GM13977 (cell line): ENCODE measurements around the gene SLC8A2.

Experiments used
- DNase-seq: peaks from one replicate; pipeline ENCODE4 v3.0.0; 2012; ENCODE audit warnings: low spot score
- CTCF ChIP-seq: IDR thresholded peaks from 2 replicates; pipeline ENCODE4 v1.5.1; 2012; ENCODE audit warnings: mild to moderate bottlenecking, control low read depth; ENCODE audit not compliant: insufficient read depth; ENCODE audit errors: extremely low read depth, missing control alignments
- in situ Hi-C: fragments of 300-500 bp; cut with MboI; formaldehyde crosslinking; loops from one replicate; pipeline ENCODE4 v1.12.0; 2022; ENCODE audit warnings: low sequenced_read_pairs, low pct_unique_long_range_greater_than_20kb, mixed read lengths, inconsistent platforms; ENCODE audit not compliant: unreplicated experiment

Gene SLC8A2

GRCh38 chr19:47510516-47511127, 38.9 kb upstream of the SLC8A2 start:
- in situ Hi-C loops, result no loop called here
- no peak for DNase-seq

GRCh38 chr19:47509973-47510372, 38.3 kb upstream of the SLC8A2 start:
- no peak for DNase-seq
- in situ Hi-C loops, result no loop called here
- no peak for TF ChIP-seq CTCF

More at GRCh38 chr19:47510516-47511127, 38.9 kb upstream of the SLC8A2 start:
- TF ChIP-seq CTCF, result no peak

GRCh38 chr19:47509170-47509847, 37.6 kb upstream of the SLC8A2 start:
- no peak for DNase-seq
- in situ Hi-C loops, result no loop called here

GRCh38 chr19:47508721-47509120, 37.0 kb upstream of the SLC8A2 start:
- TF ChIP-seq CTCF, result no peak
- in situ Hi-C loops, result no loop called here
- no peak for DNase-seq

More at GRCh38 chr19:47509170-47509847, 37.6 kb upstream of the SLC8A2 start:
- no peak for TF ChIP-seq CTCF

GRCh38 chr19:47507924-47508553, 36.3 kb upstream of the SLC8A2 start:
- no peak for DNase-seq
- in situ Hi-C loops, result no loop called here
- no peak for TF ChIP-seq CTCF

GRCh38 chr19:47507012-47507411, 35.3 kb upstream of the SLC8A2 start:
- in situ Hi-C loops, result no loop called here
- no peak for TF ChIP-seq CTCF

More at GRCh38 chr19:47507012-47507411, 35.3 kb upstream of the SLC8A2 start:
- no peak for DNase-seq
